ENCODE data around the gene WWC2.

WWC2 gene

DNA sequence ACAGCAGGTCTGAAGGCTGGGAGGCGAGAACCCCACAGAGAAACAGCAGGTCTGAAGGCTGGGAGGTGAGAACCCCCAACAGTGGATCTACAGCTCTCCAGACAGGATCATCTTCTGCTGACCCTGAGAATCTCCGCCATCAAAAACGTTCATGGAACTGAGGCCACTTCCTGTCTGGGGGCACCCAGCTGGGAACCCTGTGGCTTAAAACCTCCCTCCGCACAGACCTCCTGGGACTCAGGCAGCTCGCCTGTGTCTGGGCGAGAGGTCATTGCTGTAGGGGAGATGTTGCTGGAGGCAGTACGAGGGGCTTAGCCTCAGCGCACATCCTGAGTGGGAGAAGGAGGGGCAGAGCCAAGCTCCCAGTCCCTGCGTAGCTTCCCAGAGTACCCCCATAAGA is 238.3 kb downstream of the WWC2 start:
- DNase-seq: no peak

GRCh38 chr4:183337833-183338232 is 238.8 kb downstream of the WWC2 start:
- no peak for DNase-seq

DNA sequence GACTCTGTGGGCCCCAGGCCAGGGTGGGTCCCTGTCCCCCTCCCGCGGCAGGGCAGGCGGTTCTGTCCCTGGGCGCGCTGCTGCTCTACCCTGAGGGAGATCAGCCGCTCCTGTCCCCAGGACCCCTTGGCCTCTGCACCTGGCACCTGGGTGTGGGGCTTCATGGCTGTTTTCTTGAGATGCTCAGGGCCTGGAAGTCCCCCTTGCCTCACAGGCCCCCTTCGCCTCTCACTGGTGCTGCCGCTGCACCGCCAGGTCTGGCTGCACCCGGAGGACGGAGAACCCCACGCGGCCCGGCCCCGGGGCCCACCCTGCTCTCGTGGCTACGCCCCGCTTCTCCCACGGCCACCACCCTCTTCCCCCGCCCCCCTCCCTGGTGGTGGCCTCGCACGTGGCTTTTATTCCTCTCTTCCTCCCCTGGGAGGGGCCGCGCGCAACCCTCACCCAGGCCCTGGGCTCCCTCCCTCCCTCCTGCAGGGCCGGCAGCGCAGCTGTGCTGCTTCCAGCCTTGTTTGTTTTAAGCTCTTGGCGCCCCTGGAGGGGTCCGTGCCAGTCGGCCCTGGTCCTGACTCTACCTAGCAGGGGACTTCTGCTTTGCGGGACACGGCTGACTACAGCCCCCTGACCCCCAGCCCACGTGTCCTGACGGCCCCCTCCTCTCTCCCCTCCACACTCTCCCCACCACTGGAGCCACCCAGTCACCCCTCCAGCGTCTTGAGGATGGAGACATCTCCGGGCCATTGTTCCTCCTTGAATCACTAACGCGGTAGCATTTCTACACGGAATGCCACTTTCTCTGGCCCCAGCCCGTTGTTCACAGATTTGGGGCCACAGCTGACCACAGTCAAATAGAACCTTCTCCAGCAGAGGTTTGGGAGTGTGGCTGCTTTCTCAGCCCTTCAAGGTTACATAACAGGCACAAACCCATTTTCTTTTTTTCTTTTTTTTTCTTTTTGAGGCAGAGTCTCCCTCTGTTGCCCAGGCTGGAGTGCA is 243.8 kb downstream of the WWC2 start:
- DNase-seq: no peak

DNA sequence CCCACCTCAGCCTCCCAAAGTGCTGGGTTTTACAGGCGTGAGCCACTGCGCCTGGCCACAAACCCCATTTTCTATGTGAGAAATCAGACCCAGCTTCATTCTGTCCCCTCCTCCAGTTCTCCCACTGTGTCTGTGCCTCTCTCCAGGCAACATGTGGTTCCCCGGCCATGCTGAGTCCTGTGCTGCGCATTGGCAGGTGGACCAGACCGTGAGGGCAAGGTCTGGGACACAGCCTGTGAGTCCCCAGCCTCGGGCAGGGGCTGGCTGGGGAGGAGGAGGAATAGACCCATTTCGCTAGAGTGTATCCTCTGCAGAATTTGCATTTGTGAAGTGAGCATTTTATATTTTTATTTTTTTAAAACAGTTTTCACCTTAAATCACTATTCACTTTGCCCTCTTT is 244.7 kb downstream of the WWC2 start:
- no peak for DNase-seq

DNA sequence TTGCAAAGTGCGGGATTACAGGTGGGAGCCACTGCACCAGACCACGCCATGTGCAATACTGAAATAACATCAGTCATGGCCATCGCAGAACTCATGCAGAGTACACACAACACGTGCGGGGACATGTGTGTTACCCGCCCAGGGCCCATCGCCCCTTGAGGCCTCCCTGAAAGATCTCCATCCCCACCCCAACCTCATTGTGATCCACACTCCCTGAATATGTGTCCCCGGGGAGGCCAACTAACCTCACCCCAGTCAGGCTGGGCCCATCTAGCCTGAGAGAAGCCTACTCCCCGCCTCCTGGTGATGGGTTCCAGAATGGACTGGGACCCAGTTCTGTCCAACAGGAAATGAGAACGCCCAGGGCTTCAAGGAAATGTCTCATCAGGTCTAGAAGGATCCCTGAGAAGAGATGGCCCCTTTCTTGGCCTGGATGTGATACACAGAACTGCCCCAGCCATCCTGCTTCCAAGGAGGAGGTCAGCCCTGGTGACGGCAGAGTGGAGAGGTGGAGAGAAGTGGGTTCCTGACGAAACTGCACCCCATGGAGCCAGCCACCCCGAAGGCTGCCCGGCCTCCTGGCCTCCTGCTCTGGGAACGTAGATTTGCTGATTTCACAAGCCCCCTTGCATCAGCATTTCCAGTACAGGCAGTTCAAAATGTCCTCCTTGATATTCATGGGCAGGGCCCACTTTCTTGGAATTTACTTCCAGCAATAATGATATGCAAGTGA is 245.6 kb downstream of the WWC2 start:
- DNase-seq: no peak

DNA sequence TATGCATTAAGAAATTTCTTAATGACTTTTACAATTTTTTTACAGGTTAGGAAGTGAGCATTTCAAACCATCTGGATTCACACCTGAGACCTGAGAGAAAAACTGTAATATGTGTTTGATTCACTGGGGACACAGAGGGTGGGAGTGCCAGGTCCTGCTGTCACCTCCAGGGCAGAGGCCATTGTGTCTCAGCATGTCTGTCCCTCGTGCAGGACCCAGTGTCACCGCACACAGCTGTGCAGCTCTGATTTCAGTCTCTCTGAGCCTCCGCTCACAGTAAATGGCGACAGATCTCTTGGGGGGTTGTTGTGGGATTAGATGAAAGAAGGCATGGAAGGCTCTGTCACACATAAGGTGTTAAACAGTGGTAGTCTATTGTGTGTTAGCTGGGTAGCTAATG is 246.2 kb downstream of the WWC2 start:
- DNase-seq: no peak

- no peak for DNase-seq
These were observed 248.1 kb downstream of the WWC2 start for GRCh38 chr4:183347146-183347545.

DNA sequence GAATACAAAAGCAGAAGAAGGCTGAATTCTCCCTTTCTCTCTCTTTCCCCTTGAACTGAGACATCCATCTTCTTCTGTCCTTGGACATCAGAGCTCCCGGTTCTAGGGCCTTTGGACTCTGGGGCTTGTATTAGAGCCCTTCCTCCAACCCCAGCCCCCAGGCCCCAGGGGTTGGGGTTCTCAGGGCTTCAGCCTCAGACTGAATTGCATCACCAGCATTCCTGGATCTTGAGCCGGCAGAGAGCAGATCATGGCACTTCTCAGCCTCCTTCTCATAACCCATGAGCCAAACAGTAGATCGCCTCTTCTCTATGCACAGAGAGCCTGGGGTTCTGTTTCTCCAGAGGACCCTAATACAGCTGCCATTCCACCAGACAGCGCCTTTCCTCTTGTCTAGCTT is 248.5 kb downstream of the WWC2 start:
- no peak for DNase-seq

GRCh38 chr4:183348136-183348535 is 249.1 kb downstream of the WWC2 start:
- no peak for DNase-seq

DNA sequence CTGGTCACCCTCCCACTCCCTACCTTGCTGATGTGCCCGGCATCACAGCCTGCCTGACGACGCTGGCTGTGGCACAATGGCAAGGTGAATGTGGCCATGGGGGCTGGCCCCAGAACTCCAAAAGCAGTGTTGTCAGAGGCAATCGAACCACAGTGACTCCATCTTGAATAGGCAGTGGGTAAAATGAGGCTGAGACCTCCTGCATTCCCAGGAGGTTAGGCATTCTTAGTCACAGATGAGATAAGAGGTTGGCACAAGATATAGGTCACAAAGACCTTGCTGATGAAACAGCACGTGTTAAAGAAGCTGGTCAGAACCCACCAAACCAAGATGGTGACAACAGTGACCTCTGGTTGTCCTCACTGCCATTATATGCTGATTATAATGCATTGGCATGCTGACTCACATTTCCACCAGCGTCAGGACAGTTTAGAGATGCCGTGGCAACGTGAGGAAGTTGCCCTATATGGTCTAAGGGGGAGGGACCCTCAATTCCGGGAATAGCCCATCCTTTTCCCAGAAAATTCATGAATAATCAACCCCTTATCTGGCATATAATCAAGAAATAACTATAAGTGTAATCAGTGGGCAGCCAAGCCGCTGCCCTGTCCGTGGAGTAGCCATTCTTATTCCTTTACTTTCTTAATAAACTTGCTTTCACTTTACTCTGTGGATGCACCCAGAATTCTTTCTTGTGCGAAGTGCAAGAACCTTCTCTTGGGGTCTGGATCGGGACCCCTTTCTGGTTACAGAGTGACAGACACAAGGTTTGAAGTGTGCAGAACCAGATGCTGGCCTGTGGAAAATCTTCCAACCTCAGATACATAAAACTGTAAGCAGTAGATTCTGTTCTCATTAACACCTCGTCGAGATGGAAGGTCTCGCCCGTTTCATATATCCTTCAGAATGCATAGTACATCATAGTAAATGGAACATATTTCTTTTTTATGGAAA is 249.9 kb downstream of the WWC2 start:
- DNase-seq: no peak

DNA sequence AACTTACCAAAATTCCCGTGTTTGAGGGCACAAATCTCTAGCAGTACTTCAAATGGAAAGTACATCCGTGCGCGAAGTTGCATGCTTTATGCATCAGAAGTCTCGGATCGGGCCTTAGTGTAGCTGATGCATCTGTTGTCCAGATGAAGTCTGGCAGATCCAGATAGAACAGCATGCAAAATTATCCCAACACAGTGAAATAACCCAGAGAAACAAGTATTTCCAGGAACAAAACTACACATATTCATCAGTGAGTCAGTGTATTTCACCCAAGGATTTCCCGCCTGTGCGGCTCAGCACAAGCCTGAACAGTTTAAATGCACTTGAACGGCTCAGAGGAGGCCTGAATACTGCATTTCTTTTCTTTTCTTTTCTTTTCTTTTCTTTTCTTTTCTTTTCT is 250.6 kb downstream of the WWC2 start:
- no peak for DNase-seq

DNA sequence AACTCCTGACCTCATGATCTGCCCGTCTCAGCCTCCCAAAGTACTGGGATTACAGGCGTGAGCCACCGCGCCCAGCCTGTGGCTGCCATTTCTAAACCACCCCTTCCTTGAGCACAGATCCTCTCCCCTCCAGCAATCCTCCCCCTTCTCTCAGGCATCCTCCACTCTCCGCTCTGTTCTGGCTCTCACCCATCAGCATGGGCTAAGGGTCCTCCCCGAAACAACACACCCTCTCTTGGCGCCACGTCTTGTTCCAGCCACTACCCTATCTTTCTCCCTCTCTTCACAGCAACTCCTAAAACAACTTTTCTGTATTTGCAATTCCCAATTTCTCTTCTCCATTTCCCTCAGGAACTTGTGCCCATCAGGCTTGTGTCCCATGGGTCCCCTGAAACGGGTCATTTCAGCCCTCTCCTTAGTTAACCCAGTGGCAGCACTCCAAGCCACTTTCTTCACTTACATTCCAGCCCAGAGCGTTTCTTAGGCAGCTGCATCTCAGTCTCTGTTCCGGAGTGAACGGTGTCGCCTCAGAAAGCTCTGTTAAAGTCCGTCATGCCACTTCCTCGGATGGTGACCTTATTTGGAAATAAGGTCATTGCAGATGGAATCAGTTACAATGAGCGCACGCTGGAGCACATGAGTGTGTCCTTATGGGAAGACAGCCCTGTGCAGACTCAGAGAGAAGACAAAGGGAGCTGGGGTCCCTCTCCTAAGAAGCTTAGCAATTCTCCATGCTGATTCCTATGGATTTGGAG is 251.4 kb downstream of the WWC2 start:
- no peak for DNase-seq

DNA sequence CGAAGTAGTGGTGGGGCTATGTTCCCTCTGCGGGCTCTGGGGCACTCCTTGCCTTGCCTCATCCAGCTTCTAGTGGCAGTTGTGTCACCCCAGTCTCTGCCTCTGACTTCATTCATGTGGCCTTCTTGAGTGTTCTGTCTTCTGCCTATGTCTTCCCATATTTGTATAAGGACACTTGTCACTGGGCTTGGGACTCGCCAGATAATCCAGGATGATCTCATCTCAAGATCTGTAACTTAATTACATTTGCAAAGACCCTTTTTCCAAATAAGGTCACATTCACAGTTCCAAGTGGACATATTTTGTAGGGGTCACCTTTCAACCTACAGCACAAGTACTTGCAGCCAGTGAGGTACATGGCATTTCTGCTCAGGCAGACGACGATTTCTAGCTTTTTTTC is 253.5 kb downstream of the WWC2 start:
- DNase-seq: no peak

- DNase-seq: no peak
These were observed 254.5 kb downstream of the WWC2 start for GRCh38 chr4:183353557-183353956.

DNA sequence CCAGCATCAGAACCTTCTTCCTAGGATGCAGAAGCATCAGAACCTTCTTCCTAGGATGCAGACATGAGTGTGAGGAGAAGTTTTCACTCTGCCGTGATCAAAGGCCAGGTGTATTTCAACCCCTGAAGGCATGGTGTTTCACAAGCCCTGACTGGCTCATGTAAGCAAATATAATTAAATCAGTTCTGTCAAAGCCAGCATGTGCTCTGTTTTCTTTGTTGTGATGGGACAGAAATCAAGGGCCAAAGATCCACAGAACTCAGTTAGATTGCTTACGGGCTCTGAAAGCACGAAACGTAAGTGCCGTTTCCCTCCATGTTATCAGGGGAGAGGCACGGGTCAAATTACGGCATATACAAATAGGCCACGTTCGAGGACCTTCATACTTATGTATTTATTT is 255.2 kb downstream of the WWC2 start:
- DNase-seq: no peak

DNA sequence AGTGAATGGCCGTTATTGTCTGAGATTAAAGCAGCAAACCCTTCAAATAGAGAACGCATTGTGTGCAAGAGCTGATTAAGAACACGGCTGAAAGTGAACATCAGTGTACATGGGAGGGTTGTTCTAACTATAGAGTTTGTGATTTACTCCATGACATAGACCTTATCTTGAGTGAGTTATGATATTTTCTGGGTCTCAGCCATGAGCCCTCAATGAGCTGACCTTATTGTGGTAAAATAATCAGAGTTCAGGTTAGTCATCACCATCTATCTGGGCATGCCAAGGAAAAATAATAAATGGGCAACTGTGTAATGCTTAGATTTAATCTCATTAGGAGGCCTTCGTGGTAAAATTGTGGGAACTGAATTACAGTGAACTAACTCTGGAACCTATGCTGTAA is 256.3 kb downstream of the WWC2 start:
- DNase-seq: no peak

DNA sequence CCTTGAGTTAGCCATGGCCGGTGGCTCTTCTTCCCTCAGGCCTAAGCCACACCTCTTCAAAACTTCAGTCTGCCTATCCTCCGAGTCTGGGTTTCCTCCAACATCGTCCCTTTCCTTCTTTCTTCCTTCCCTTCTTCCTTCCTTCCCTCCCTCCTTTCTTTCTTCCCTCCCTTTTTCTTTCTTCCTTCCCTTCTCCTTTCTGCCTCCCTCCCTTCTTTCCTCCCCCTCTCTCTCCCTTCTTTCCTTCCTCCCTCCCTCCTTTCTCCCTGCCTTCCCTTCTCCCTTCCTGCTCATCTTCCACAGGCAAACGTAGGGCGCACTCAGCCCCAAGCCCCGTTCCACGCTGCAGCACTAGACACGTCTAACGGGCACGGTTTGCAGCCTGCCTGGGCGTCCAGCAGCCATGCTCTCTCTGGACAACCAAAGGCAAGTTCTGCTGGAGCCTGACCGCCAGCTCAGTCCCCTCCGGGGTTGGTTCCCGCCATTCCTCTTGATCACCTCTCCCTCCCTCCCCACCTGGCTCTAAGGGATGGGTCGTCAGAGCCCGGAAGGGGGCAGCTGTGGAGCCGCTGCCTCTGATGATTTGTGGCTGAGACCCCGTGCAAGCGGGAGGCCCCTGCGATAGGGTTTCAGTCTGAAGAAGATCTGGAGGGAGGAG is 257.2 kb downstream of the WWC2 start:
- no peak for DNase-seq

GRCh38 chr4:183356931-183357675 is 258.0 kb downstream of the WWC2 start:
- DNase-seq: no peak

- DNase-seq: no peak
These were observed 259.2 kb downstream of the WWC2 start for GRCh38 chr4:183358215-183358755.

DNA sequence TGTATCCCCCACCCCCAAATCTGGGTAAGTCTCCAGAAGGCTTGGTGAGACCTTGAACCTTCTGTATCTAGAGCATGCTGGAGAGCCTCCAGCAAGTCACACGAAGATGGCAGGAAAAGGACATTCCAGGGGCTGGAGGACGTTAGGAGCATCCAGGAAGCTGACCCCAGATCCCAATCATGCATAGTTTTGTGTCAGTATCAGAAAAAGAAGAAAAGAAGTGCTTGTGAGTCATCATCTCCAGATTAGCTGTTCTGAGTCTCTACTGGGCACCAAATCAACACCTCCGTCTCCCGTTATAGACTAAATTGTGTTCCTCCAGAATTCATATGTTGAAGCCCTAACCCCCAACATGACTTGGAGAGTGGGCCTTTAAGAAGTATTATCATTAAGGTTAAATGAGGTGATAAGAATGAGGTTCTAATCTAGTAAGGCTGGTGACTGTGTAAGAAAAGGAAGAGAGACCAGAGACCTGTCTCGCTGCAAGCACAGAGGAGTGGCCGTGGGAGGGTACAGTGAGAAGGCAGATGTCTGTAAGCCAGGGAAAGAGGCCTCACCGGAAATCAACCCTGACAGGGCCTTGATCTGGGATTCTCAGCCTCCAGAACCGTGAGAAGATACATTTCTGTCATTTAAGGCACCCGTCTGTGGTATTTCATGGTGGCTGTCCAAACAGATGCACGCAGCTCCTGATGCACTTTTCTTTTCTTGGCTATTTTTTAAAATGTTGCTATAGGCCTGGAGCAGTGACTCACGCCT is 261.3 kb downstream of the WWC2 start:
- DNase-seq: no peak

Measured in NCI-H1048 (cell line).